Lung microvascular endothelial cell (primary cell): ENCODE results near the gene TM9SF1. TPM values are rescaled to one million over a fixed set of nuclear protein-coding genes. Genes with fewer than 3 reads are reported as not detected.

Source experiments
- DNase-seq, 2 donors: peaks; one replicate each; pipeline versions ENCODE4 v3.0.0 to v3.0.0-alpha.2; 2010; ENCODE audit warnings: low read depth in 2 of 2
- total RNA-seq: library from RNA; depleted of rRNA; stranded (reverse); fragments of >200 nt; gene quantifications from 2 replicates; pipeline ENCODE4 v1.2.1, GENCODE V29; 2014

The TM9SF1 gene
- total RNA-seq, 1 donor from 2014 or later, result 46.2 TPM

DNA sequence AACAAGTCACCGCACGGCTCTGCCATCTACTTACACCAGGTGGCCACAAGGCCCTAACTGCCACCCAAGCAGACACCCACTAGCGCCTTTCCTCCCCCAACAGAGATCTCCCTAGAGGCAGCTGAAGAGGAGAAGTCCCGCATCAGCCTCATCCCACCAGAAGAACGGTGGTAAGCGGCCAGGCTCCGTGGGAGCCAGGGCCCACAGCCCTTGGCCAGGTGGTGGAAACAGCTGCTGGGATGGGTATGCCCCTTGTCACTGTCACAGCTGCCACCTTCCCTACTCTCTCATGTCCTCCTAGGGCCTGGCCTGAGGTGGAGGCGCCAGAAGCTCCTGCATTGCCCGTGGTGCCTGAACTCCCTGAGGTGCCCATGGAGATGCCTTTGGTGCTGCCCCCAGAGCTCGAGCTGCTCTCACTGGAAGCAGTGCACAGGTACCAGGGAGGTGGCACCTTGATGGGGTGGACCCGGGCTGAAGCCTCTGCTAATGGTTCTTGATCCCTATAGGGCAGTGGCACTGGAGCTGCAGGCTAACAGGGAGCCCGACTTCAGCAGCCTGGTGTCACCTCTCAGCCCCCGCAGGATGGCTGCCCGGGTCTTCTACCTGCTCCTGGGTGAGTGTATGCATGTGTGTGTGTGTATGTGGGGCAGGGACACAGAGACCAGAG lies 15.8 kb downstream of the TM9SF1 start:
- no peak for DNase-seq

GRCh38 chr14:24178399-24179178 lies 16.7 kb downstream of the TM9SF1 start:
- no peak for DNase-seq

GRCh38 chr14:24177891-24178290 lies 17.4 kb downstream of the TM9SF1 start:
- DNase-seq, result no peak

DNA sequence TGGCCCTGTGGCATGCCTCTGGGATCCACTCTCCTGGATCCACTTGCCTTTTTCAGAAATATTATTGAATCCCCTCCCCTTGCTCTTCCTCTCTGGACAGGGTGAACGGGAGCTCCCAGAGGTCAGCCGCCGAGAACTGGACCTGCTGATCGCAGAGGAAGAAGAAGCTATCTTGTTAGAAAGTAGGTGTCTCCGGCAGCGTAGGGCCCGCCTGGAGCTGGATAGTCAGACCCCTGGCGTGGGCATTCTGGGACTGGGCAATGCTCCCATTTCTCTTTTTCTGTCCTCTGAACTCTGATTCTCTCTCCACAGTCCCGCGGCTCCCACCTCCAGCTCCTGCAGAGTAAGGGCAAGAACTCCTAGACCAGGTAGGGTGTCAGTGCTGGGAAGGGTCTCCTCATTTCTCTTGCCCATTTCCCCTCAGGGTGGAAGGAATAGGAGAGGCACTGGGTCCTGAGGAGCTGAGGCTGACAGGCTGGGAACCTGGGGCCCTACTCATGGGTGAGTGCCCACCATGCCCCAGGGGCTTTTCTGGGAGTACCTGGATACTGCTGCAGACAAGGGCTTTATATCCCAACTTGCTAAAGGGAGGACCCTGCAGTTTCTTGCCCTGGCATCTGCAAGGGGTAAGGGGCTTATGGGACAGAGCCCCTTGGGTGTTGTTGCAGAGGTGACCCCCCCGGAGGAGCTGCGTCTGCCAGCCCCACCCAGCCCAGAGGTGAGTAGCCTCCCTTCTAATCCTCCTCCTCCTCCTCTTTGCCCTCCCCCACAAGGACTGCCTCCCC lies 18.0 kb downstream of the TM9SF1 start:
- DNase-seq, result no peak

DNA sequence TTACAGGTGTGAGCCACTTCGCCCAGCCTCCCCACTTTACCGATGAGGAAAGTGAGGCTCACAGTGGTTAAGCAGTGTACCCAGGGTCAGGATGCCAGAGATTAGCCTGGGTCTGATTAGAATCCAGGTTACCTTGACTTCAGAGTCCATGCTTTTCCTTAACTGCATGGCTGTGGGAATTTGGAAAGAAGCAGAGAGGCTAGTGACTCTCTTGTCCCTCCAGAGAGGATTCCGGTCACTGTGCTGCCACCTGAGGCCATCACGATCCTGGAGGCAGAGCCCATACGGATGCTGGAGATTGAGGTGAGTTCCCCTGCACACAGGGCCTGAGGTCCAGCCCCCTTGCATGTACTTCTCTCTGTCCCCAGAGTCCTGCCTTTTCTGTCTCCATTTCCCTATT lies 18.6 kb downstream of the TM9SF1 start:
- DNase-seq, result no peak

DNA sequence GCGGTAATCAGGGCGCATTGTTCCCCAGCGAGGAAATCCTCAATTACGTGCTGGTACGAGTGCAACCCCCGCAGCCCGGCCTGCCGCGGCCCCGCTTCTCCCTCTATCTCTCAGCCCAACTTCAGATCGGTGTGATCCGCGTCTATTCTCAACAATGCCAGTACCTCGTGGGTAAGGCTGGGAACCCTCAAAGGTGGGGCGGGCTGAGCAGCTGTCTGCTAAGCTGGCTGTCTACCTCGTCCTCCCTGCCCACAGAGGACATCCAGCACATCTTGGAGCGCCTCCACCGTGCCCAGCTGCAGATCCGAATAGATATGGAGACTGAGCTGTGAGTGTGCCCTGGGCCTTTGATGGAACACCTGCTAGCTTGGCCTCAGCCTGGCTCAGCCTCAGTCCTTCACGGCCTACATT lies 22.4 kb downstream of the TM9SF1 start:
- DNase-seq, result no peak

GRCh38 chr14:24172261-24172860 lies 22.9 kb downstream of the TM9SF1 start:
- no peak for DNase-seq

DNA sequence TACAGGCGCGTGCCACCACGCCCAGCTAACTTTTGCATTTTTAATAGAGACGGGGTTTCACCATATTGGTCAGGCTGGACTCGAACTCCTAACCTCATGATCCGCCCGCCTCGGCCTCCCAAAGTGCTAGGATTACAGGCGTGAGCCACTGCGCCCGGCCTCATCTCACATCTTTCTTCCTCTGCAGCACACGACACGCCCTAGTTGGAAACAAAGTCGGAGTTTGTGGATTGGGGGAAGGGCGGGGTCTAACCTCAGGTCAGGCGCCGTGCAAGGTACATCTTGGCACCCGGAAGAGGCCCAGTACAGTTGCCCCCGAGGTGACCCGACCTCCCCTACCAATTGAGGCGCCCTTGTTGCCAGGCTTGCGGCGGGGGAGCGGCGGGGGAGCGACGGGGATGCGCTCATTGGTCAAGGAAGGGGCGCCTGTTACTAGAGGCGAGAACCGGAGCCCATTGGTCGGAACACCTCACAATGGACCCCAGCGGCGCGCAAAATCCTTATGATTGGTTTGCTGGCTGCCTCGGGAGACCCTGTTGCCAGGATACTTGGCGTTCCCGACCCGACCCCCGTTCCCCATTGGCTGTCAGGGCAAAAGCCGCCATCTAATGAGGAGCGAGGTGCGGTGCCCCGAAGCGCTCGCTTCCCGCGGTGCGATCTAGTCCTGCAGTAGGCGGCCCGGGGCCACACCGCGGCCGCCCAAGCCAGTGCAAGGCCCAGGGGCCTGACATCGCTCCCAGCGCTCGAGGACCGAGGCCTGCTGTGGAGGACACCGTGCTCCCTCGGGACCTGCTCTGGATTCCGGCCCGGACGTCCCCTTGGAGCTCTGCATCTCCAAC lies 23.6 kb downstream of the TM9SF1 start, which contains the start of gene REC8:
REC8 (plus strand) TSS at position 659 of the 839 bp plus-strand sequence. CDS start 473 bp downstream, outside the sequence.
- peak; percentile 79 to 83 for DNase-seq

DNA sequence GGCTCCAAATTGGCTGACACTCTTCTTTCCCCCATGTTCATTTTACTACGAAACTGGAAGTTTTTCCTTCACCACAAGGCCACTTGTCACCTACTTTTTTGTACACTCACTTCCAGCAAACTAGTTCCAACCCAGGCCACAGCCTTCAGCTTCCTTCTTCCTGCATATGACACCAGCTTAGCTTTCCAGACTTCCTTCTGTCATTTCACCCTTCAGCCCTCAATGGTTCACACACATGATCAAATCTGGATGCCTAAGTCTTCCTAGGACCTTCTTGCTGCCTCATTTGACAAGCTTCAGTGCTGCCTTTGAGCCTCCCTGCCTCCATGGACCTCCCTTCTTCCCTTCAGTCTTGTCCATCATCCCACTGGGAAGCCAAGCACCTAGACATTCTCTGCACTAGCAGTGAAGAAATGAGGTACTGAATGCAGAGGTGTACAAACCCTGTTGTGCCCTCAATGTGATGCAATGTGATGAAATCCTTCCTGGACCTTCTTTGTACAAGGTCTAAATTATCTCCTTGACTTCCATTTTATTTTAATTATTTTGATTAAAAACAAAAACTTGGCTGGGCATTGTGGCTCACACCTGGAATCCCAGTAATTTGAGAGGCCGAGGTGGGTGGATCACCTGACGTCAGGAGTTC lies 27.6 kb downstream of the TM9SF1 start:
- DNase-seq, result no peak

DNA sequence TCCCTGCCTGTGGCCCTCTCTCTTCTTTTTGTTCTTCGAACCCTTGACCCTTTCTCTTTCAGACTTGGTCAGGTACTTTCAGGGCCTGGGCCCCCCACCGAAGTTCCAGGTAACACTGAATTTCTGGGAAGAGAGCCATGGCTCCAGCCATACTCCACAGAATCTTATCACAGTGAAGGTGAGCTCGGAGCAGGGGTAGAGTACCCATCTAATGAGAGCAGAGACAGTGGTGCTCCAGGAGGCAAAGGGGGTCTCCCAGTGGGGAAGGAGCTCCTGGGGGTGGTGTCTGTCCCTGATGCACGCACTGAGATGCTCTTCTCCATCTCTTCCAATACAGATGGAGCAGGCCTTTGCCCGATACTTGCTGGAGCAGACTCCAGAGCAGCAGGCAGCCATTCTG lies 29.5 kb downstream of the TM9SF1 start:
- DNase-seq, result no peak

DNA sequence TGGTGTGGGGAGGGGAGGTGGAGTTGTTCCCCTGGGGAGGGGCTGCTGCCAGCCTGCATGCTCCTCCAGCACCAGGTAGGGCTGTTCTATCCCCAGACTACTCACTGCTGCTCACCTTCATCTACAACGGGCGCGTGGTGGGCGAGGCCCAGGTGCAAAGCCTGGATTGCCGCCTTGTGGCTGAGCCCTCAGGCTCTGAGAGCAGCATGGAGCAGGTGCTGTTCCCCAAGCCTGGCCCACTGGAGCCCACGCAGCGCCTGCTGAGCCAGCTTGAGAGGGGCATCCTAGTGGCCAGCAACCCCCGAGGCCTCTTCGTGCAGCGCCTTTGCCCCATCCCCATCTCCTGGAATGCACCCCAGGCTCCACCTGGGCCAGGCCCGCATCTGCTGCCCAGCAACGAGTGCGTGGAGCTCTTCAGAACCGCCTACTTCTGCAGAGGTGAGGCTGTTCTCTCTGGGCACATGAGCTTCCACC lies 30.7 kb downstream of the TM9SF1 start:
- no peak for DNase-seq

DNA sequence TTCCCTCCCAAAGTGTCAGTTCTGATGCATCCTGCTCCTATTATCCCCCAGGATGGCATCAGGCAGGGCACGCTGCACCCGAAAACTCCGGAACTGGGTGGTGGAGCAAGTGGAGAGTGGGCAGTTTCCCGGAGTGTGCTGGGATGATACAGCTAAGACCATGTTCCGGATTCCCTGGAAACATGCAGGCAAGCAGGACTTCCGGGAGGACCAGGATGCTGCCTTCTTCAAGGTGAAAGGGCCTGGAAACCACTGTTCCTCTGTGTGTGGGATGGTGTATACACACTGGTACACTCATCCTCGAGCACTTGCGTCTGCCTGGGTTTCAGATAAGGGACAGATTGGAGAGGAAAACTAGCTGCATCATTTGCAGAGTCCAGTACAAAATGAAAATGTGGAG lies 33.1 kb downstream of the TM9SF1 start:
- DNase-seq, result peak in 1 of 2 donors; percentile 56

- DNase-seq, result peak; percentile 94 to 95
Measured at GRCh38 chr14:24160850-24161804, 34.1 kb downstream of the TM9SF1 start, which contains the start of gene IRF9. IRF9 (plus strand) TSS chr14:24161265; CDS start chr14:24162145, 880 bp downstream.

- DNase-seq, result no peak
Measured at GRCh38 chr14:24160499-24160849, 34.8 kb downstream of the TM9SF1 start.

DNA sequence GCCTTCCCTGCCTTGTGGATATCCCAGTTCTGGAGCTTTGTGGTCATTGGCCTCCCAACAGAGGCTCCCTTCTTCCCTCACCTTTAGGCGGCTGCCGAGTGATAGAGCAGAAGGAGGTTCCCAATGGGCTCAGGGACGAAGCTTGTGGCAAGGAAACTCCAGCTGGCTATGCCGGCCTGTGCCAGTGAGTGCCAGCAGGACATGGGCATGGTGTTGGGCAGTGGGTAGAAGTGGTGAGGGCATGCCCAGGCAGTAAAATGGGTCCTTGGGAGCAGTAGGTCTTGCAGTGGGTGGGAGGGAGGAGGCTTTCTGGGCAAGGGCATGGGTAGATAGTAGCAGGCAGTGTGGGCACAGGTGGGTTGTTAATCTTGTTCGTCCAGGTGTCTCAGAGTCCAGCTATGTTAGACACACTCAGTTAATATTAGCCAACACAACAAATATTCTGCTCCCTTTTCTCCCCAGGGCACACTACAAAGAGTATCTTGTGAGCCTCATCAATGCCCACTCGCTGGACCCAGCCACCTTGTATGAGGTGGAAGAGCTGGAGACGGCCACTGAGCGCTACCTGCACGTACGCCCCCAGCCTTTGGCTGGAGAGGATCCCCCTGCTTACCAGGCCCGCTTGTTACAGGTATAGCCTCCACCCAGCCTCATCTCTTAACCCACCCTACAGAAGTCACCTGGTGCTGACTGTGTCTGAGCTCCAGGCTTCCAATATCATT lies 35.3 kb downstream of the TM9SF1 start:
- no peak for DNase-seq

GRCh38 chr14:24157331-24157730 lies 37.9 kb downstream of the TM9SF1 start:
- DNase-seq, result no peak

DNA sequence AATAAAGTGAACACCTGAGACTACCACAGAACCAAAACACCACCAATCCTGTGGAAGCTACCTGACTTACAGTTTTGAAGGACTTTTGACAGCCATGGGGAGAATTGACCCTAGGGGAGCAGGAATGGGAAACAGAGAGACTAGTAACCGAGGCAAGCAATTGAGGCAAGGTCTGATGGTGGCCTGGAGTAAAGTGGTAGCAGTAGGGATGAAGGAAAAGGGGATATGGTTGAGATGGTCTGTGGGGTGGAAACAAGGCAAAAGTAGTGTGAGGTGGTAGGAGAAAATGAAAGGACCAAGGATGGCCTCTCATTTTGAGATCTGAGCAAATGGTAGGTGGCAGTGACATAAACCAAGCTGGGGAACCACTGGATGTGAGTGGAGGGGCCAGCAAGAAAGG lies 38.4 kb downstream of the TM9SF1 start:
- DNase-seq, result no peak

GRCh38 chr14:24155100-24155499 lies 40.1 kb downstream of the TM9SF1 start:
- DNase-seq, result no peak
